HG03469 (cell line): Measurements from ENCODE around the gene TAS2R50.

Experiments used
- ATAC-seq: cut with Tn5 transposase; IDR thresholded peaks from one replicate; pipeline ENCODE4 v1.9.1; 2021; ENCODE audit warnings: mild to moderate bottlenecking, moderate library complexity, moderate number of reproducible peaks; ENCODE audit not compliant: unreplicated experiment

The TAS2R50 gene

GRCh38 chr12:10956085-10956484 lies 30.6 kb downstream of the TAS2R50 start:
- ATAC-seq: no peak

DNA sequence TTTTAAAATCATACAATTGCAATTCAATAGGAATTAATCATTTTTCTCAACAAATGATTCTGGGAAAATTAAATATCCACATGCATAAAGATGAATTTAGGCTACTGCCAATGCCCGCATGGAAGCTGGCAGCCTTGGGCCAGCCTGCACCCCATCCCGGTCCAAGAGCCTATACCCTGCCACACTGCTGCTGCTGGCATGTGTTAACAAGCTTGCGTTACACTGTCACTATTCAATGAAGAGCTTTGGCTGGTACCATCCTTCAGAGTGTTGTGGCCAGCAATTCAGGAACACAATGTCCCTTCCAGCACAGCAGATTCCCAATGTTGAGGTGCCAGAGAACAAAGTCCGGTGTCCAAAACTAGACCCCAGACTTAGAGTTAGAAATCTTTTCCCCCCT lies 34.1 kb downstream of the TAS2R50 start:
- ATAC-seq: no peak

GRCh38 chr12:10943167-10943566 lies 43.5 kb downstream of the TAS2R50 start:
- ATAC-seq: no peak

GRCh38 chr12:10941916-10942607 lies 44.6 kb downstream of the TAS2R50 start:
- no peak for ATAC-seq

DNA sequence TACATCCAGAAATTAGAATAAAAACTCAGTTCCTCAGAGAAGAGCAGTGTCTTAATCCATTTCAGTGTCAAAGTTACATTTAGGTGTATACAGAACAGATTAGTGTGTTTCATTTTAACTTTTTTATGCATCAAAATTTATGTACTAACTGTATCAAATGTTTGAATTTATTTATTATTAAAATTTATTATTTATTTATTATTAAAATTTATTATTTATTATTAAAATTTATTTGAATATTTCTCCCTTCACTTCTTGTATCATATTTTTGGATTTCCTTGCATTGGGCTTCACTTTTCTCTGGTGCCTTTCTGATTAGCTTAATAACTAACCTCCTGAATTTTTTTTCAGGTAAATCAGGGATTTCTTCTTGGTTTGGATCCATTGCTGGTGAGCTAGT lies 45.3 kb downstream of the TAS2R50 start:
- no peak for ATAC-seq

DNA sequence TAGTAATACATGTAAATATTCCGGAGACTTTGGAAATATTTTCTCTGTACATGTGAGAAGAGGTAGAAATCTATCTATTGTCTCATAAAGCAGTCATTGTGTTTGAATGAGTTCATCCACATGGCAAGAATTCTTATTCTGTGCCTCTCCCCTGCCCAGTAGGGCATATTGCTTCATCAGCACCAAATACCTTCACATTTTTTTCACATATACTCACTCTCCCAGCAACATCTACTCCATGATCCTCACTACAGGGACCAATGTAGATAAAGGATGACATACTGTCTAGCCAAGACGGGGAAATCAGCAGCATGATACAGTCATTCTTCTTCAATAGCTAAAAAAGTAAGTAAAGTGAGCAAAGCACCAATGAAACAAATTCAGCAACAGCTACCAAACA lies 46.3 kb downstream of the TAS2R50 start:
- no peak for ATAC-seq

GRCh38 chr12:10939163-10939562 lies 47.5 kb downstream of the TAS2R50 start, which contains the start of gene TAS2R14:
TAS2R14 (minus strand) TSS chr12:10939263; CDS start chr12:10939207, 56 bp downstream.
- no peak for ATAC-seq

GRCh38 chr12:10936506-10936905 lies 50.2 kb downstream of the TAS2R50 start:
- no peak for ATAC-seq
